D721Med (cell line): ENCODE data around the gene FBXO34.

Experiments used
- DNase-seq: peaks from one replicate; pipeline ENCODE4 v3.0.0; 2011; ENCODE audit warnings: low spot score; ENCODE audit not compliant: insufficient read length
- FAIRE-seq: peaks from 2 replicates; lab custom pipeline; 2011; peaks lifted over from hg19 to GRCh38; lab: Jason Lieb, UNC
- TF ChIP-seq, protein P1 (sequence below): IDR thresholded peaks from 2 replicates; pipeline ENCODE4 v1.5.1; 2012; ENCODE audit warnings: mild to moderate bottlenecking, control low read depth; ENCODE audit not compliant: insufficient read depth; ENCODE audit errors: missing control alignments

Gene FBXO34

DNA sequence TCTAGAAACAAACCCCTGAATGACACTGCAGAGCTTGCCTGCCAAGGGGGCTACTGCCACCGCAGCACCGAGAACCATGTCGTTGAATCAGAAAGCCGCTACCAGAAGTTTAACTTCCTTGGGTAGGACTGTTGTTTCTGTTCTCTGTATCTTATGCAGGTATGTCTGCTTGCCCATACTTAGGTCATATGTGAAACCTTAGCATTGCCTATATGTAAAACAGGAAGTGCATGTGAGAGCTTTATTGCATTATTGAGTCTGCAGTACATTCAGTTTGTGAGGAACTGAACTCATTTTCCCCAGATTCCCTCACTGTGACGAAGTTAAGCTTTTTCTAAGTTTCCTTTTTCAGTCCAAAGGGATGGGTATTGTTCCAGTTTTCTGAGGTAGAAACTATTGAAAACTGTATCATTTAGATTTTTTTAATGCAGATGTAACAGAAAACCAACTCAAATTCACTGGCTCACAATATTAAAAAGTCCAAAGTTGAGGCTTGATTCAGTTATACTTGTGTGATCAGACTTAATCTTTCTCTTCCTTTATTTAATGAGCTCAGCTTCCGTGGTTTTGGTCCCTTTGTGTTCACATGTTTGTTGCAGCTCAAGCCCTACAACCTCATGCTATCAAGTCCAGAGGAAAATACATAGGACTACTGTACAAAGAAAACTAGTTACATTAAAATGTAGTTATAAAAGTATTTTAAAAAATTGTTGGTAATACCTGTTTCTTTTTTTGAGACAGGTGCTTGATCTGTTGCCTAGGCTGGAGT lies 6.9 kb downstream of the FBXO34 start:
- TF ChIP-seq, protein P1, sequence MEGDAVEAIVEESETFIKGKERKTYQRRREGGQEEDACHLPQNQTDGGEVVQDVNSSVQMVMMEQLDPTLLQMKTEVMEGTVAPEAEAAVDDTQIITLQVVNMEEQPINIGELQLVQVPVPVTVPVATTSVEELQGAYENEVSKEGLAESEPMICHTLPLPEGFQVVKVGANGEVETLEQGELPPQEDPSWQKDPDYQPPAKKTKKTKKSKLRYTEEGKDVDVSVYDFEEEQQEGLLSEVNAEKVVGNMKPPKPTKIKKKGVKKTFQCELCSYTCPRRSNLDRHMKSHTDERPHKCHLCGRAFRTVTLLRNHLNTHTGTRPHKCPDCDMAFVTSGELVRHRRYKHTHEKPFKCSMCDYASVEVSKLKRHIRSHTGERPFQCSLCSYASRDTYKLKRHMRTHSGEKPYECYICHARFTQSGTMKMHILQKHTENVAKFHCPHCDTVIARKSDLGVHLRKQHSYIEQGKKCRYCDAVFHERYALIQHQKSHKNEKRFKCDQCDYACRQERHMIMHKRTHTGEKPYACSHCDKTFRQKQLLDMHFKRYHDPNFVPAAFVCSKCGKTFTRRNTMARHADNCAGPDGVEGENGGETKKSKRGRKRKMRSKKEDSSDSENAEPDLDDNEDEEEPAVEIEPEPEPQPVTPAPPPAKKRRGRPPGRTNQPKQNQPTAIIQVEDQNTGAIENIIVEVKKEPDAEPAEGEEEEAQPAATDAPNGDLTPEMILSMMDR = no peak
- DNase-seq (no peak), FAIRE-seq (no peak)

DNA sequence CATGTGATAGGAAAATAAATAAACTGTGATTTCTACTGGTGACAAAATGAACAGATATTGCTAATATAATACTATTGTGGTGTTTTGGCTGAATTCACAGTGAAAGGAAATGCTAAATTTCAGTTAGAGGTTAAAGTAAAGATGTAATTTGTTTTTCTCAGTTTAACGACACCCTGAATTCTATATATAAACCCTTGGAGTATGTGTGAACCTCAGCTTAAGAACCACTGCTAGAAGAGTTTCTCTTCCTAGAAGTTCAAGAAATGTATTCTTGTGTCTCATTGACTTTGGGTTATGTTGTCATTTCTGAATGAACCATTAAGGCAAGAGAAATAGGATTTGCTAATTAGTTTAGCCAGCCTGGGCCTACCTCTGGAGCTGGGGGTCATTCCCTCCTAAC lies 8.2 kb downstream of the FBXO34 start:
- TF ChIP-seq, protein P1 = no peak
- DNase-seq = no peak
- FAIRE-seq = no peak

DNA sequence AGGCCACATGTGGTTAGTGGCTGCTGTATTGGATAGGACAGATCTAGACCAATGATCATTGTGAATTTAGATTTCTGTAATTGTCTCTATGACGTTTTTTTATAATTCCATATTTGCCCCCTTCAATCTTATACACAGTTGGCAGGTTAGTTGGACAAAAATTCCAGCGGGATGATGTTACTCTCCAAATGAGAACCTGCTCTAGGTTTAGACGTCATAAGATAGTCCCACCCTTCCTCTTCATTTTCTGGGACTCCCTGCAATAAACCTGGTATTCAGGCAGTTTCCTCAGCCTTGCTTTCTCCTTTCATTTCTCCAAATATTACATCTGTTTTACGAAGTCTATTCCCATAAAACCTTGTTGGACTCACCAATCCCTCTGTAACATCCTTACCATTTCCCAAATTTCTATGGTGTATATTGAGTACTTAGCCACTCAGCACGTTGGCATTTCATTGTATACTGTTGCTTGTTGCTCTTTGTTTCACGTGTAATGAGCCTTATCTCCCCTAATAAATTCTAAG lies 10.2 kb downstream of the FBXO34 start:
- FAIRE-seq (no peak), DNase-seq (no peak)
- TF ChIP-seq, protein P1 = no peak

DNA sequence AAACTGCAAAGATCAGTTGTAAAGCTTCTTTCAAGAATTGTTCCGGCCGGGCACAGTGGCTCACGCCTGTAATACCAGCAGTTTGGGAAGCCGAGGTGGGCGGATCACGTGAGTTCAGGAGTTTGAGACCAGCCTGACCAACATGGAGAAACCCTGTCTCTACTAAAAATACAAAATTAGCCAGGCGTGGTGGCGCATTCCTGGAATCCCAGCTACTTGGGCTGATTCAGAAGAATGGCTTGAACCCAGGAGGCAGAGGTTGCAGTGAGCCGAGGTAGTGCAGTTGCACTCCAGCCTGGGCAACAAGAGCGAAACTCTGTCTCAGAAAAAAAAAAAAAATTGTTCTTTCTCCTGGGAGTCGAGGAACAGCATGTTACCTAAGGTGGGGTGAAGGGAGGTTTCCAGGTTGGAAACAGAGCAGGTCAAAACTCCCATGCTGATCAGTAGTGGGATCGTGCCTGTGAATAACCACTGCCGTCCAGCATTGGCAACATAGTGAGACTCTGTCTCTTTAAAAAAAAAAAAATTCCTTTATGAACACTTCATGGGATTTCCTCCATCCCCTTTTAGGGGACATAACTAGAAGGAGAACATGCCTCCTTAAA lies 13.9 kb downstream of the FBXO34 start:
- no peak for DNase-seq
- TF ChIP-seq, protein P1 = no peak
- FAIRE-seq = no peak

DNA sequence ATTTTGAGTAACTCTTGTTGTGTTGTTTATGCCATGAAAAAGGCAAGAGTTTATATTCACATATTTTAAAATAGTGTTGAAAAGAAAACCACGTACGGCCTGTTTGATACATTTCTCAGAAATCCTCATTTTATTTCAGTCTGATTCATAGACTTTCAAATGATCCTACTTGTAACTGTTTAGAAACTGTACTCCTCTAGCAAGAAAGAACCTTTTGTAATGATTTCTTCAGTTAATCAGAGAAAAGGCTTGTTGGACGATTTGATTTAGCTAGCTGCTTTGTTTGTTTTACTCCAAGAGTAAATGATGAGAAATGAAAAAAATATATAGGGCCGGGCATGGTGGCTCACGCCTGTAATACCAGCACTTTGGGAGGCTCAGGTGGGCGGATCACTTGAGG lies 17.2 kb downstream of the FBXO34 start:
- FAIRE-seq (no peak), DNase-seq (no peak)
- TF ChIP-seq, protein P1 = no peak

DNA sequence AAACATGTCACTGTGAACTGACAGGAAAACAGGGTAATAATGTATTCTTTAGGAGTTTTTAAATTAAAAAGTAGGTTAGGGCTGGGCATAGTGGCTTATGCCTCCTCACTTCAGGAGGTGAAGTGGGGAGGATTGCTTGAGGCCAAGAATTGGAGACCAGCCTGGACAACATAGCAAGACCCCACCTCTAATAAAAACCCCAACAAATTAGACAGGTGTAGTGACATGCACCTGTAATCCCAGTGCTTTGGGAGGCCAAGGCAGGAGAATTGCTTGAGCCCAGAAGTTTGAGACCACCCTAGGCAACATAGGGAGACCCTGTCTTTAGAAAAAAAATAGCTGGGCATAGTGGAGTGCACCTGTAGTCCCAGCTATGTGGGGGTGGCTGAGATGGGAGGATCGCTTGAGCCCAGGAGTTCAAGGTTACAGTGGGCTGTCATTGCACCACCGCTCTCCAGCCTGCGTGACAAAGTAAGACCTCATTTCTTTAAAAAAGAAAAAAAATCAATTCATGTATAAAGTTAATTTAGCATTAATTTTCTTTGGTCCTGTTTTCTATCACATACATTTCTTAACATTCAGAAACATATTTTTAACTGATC lies 20.4 kb downstream of the FBXO34 start:
- TF ChIP-seq, protein P1 = no peak
- DNase-seq (no peak), FAIRE-seq (no peak)
